ENCODE measurements around the gene SLC10A7.

The SLC10A7 gene

DNA sequence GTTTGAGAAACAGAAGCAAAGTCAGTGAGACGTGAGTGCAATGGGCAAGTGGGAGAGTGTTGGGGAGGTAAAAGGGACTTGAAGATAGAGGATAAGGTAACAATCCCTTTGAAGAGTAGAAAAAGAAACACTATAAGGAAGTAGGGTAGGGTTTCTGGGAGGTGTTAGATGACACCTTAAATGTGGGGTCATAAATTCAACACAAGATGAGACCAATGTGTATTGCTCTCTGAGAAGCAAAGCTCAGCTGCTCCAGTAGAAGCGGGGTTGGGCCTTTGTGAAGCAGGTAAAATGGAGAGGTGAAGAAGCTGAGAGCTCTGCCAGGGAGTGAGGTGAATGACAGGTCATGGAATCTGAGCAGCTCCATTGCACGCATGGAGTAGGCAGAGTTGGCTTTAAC, 222.1 kb downstream of the SLC10A7 start:
- H3K4me3 Mint-ChIP-seq = no peak overlapping the region
- H3K9me3 Mint-ChIP-seq = no peaks in the 10 kb centered on the region
- peaks cover 5% of the 10 kb centered on the region for H3K36me3 Mint-ChIP-seq (ENCODE audit: low read depth)
- no peaks in the 10 kb centered on the region for H3K27me3 Mint-ChIP-seq (ENCODE audit: low read depth)
- TF ChIP-seq, protein P1, sequence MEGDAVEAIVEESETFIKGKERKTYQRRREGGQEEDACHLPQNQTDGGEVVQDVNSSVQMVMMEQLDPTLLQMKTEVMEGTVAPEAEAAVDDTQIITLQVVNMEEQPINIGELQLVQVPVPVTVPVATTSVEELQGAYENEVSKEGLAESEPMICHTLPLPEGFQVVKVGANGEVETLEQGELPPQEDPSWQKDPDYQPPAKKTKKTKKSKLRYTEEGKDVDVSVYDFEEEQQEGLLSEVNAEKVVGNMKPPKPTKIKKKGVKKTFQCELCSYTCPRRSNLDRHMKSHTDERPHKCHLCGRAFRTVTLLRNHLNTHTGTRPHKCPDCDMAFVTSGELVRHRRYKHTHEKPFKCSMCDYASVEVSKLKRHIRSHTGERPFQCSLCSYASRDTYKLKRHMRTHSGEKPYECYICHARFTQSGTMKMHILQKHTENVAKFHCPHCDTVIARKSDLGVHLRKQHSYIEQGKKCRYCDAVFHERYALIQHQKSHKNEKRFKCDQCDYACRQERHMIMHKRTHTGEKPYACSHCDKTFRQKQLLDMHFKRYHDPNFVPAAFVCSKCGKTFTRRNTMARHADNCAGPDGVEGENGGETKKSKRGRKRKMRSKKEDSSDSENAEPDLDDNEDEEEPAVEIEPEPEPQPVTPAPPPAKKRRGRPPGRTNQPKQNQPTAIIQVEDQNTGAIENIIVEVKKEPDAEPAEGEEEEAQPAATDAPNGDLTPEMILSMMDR (IDR thresholded peaks at IDR 0.05; ENCODE audit: unreplicated experiment in 3 of 3) = no peak
- no peak overlapping the region for H3K27ac Mint-ChIP-seq
- no peaks in the 10 kb centered on the region for H3K4me1 Mint-ChIP-seq

DNA sequence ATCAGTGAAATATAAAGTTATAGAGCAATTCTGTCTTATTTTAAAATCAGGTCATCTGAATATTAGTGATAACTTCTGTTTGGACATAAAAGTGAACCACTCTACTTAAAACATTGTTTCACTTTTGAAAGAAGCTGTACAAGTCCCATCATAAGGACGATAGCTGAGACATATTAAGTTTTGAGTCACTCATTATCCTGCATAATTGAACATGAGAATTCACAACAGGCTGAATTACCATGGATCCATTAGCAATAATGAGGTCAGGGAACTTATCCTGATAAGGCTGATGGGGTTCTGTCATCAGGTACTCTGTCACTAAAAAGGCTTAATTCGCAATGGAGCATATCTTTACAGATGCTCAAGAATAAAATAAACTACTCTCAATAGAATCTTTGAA, 227.0 kb downstream of the SLC10A7 start:
- TF ChIP-seq, protein P1 (IDR thresholded peaks at IDR 0.05; ENCODE audit: unreplicated experiment in 3 of 3) = no peak
- no peaks in the 10 kb centered on the region for H3K9me3 Mint-ChIP-seq
- no peaks in the 10 kb centered on the region for H3K36me3 Mint-ChIP-seq (ENCODE audit: low read depth)
- H3K27me3 Mint-ChIP-seq (ENCODE audit: low read depth) = no peaks in the 10 kb centered on the region
- H3K4me3 Mint-ChIP-seq = no peak overlapping the region
- no peak overlapping the region for H3K27ac Mint-ChIP-seq
- no peaks in the 10 kb centered on the region for H3K4me1 Mint-ChIP-seq

DNA sequence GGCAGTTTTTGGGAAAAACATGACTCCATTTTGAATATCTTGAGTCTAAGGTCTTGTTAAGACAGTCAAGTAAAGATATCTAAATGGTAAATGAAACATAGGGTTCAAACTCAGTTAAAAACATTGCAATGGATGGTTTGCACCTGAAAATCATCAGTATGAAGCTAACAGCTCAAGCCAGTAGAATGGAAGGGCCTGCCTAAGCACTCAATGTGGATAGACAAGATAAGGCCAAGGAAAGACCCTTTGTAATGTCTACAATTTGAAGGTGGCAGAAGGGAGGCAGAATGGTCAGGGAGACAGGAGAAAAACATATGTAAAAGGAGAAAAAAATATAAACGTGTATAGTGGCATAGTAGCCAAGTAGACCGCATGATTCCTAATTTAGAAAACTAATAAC, 229.2 kb downstream of the SLC10A7 start:
- TF ChIP-seq, protein P1 (IDR thresholded peaks at IDR 0.05; ENCODE audit: unreplicated experiment in 3 of 3) = no peak
- H3K27me3 Mint-ChIP-seq (ENCODE audit: low read depth) = no peaks in the 10 kb centered on the region
- no peak overlapping the region for H3K27ac Mint-ChIP-seq
- H3K9me3 Mint-ChIP-seq = no peaks in the 10 kb centered on the region
- H3K4me3 Mint-ChIP-seq = no peak overlapping the region
- no peaks in the 10 kb centered on the region for H3K36me3 Mint-ChIP-seq (ENCODE audit: low read depth)
- H3K4me1 Mint-ChIP-seq = no peaks in the 10 kb centered on the region

DNA sequence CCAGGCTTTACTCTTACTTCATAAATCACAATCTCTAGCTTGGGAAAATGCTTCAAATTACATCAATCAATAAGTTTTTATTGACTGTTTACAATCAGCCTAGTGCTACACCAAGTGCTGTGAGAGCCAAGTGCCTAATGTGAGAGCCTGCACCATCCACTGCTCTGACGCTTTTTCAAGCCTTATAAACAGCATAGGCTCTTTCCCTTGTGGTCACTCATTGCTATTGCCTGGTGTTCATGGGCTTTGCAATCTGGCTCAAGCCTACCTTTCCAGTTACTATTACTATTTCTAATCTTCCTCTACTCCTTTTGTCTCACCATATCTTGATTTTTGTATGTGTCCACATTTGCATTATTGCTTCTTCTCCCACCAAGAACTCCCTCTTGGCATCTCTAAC, 230.4 kb downstream of the SLC10A7 start:
- H3K27ac Mint-ChIP-seq = no peak overlapping the region
- no peaks in the 10 kb centered on the region for H3K27me3 Mint-ChIP-seq (ENCODE audit: low read depth)
- H3K9me3 Mint-ChIP-seq = no peaks in the 10 kb centered on the region
- TF ChIP-seq, protein P1 (IDR thresholded peaks at IDR 0.05; ENCODE audit: unreplicated experiment in 3 of 3) = no peak
- H3K4me1 Mint-ChIP-seq = no peaks in the 10 kb centered on the region
- no peak overlapping the region for H3K4me3 Mint-ChIP-seq
- no peaks in the 10 kb centered on the region for H3K36me3 Mint-ChIP-seq (ENCODE audit: low read depth)

DNA sequence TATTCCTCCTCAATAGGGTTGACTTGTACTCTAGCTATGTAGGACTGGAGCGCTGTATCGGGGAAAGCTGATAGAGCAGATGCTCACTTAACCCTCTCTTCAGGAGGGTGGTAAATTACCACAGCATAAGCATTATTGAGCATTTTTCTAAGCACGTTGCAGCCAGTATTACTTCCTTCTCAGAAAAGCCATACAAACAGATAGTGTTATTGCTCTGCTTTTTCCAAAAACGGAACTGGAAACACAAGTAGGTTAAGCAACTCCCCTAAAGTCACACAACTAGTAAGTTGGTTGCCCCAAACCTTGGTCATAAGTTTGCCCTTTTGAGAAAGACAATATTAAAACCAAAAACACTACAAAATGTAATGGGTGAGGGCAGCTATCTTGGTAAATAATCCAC, 233.5 kb downstream of the SLC10A7 start:
- Mint-ChIP-seq H3K27me3 (ENCODE audit: low read depth) (no peaks in the 10 kb centered on the region), H3K9me3 (no peaks in the 10 kb centered on the region)
- TF ChIP-seq, protein P1 (IDR thresholded peaks at IDR 0.05; ENCODE audit: unreplicated experiment in 3 of 3) = no peak

DNA sequence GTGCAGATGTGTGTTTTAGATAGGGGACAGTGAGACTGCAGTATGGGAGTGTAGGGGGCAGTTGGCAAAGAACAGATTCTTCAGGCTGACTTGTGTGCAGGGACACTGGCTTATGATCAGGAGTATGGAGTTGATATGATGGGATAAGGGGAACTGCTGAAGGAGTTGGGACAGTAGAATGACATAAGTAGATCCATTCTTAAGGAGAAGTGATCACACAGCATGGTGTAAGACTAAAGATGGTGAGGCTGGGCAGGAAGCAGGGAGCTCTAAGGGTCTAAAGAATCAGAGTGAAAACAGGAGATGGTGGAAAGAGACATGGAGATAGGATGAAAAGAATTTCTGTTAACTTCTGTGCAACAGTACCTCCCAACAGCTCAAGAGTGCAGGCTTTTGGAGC, 236.7 kb downstream of the SLC10A7 start:
- TF ChIP-seq, protein P1 (IDR thresholded peaks at IDR 0.05; ENCODE audit: unreplicated experiment in 3 of 3) = no peak
- no peak overlapping the region for H3K4me3 Mint-ChIP-seq
- H3K9me3 Mint-ChIP-seq = no peaks in the 10 kb centered on the region
- no peaks in the 10 kb centered on the region for H3K4me1 Mint-ChIP-seq
- H3K36me3 Mint-ChIP-seq (ENCODE audit: low read depth) = no peaks in the 10 kb centered on the region
- H3K27ac Mint-ChIP-seq = no peak overlapping the region
- no peaks in the 10 kb centered on the region for H3K27me3 Mint-ChIP-seq (ENCODE audit: low read depth)

More for the DNA sequence above, 233.5 kb downstream of the SLC10A7 start:
- H3K36me3 Mint-ChIP-seq (ENCODE audit: low read depth) = no peaks in the 10 kb centered on the region
- no peaks in the 10 kb centered on the region for H3K4me1 Mint-ChIP-seq
- no peak overlapping the region for H3K4me3 Mint-ChIP-seq
- H3K27ac Mint-ChIP-seq = no peak overlapping the region

Data from nephron (organoid).